Coronary artery (tissue), 2 donors: ENCODE data around the gene RNF224.

Experiments
- DNase-seq: peaks from one replicate; pipeline ENCODE4 v3.0.0-alpha.2; 2017; ENCODE audit warnings: low spot score
- H3K27ac ChIP-seq, 2 donors: fragments of 200-600 bp; sonication (generic); one replicate each; pipeline ENCODE4 v1.5.1; 2016 to 2019
- H3K4me3 ChIP-seq: fragments of 200-600 bp; sonication (generic); 2 replicates; pipeline ENCODE4 v1.5.1; 2016; ENCODE audit warnings: mild to moderate bottlenecking, moderate library complexity
- CTCF ChIP-seq: fragments of 200-600 bp; sonication (generic); IDR thresholded peaks from one replicate; pipeline ENCODE4 v1.5.1; 2019; ENCODE audit warnings: antibody characterized with exemption

The RNF224 gene

GRCh38 chr9:137188490-137189296 lies 38.6 kb upstream of the RNF224 start, which contains the start of the genes ANAPC2 and SSNA1:
TSS of gene ANAPC2 (minus strand) at chr9:137188560. CDS start at chr9:137188532, 28 bp downstream.
TSS of gene SSNA1 (plus strand) at chr9:137188676. CDS start at chr9:137188727, 51 bp downstream.
- peak within 1 kb of the TSS; percentile 93 for H3K4me3 ChIP-seq
- peak; percentile 92 for DNase-seq
- TF ChIP-seq CTCF: no peak
- peak within 1 kb of the TSS; percentile 83 to 98 for H3K27ac ChIP-seq

DNA sequence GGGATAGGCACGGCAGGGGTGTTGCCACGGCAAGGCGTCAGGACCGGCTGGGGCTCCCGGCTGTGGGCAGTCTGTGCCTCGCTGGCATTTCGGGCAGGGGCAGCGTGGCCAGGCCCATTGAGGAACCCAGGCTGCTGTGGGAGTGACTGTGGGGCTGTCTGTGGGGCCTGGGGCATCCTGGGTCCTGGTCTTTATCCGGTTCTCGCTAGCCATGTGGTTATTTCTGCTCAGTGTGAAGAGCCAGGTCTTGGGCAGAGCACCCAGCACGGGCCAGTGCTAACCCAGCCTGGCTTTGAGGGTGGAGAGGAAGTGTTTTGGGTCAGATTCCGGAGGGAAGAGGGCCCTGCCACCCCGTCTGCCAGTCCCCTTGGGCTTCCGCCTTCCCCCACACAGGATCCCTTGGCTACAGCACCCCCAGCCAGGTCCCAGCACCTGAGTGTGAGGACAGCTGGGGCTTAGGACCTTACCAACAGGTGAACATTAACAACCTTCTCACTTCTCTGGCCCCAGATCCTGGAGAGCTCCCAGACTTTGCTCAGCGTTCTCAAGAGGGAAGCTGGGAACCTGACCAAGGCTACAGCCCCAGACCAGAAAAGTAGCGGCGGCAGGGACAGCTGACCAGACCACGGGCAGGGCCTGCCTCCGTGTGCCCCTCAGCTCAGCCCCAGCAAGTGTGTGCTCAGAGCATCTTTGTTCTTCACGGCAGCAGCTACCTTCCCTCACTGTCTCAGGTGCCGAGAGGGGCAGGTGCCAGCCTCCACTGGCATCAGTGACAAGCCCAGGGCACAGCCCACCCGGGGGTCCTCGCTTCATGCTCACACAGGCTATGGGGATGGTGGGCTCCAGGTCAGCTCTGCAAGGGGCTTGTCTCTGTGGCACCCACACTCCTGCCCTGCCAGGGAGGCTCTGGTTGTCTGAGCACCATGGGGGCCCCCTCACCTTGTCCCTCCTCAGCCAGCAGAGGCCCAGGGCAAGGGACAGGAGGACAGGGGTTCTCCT lies 37.7 kb upstream of the RNF224 start:
- H3K27ac ChIP-seq: peak overlapping the region; percentile 83 to 98
- H3K4me3 ChIP-seq: peak overlapping the region; percentile 93
- no peak for DNase-seq
- no peak for TF ChIP-seq CTCF

GRCh38 chr9:137190315-137190856 lies 36.9 kb upstream of the RNF224 start:
- DNase-seq: no peak
- H3K4me3 ChIP-seq: no peak overlapping the region
- H3K27ac ChIP-seq: peak overlapping the region in 1 of 2 donors; percentile 98
- no peak for TF ChIP-seq CTCF

DNA sequence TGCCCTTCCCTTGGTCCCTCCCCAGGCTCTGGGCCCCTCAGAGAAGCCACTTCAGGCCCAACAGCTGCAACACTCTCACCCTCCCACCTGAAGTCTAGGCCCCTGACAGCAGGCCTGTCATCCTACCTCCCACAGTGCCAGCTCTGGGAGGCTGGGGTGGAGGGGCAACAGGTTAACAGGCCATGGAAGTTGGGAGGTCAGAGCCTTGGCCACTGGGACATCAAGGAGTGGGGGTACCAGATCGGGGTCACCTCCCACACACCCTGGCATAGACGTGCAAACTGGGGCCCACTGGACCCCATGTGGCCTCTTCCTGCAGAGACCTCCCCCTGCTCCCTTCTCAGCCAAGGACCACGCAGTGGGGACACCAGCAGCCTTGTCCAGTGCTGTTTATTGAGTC lies 36.1 kb upstream of the RNF224 start:
- no peak for TF ChIP-seq CTCF
- no peak for DNase-seq
- Histone ChIP-seq H3K4me3 (no peak overlapping the region), H3K27ac (no peak overlapping the region)

GRCh38 chr9:137191691-137192447 lies 35.4 kb upstream of the RNF224 start:
- Histone ChIP-seq H3K27ac (peak overlapping the region in 1 of 2 donors; percentile 1), H3K4me3 (no peak overlapping the region)
- DNase-seq: no peak
- TF ChIP-seq CTCF: no peak

DNA sequence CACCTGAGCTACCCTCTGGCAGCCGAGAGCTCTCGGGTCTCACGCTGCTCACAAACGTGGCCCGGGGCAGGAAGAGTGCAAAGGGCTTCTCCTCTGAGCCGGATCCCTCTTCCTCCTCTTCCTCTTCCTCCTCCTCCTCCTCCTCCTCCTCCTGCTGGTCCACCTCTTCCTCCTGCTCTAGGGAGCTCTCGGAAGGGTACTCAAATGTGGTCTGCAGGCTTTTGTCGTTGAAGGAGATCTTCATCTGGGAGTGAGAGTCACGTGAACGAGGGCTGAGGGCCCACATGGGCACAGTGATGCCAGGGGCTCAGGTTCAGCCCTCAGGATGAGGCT lies 34.9 kb upstream of the RNF224 start:
- Histone ChIP-seq H3K27ac (peak overlapping the region in 1 of 2 donors; percentile 1), H3K4me3 (no peak overlapping the region)
- no peak for TF ChIP-seq CTCF
- DNase-seq: no peak
